ENCODE data around the gene TPRG1L.

The TPRG1L gene

DNA sequence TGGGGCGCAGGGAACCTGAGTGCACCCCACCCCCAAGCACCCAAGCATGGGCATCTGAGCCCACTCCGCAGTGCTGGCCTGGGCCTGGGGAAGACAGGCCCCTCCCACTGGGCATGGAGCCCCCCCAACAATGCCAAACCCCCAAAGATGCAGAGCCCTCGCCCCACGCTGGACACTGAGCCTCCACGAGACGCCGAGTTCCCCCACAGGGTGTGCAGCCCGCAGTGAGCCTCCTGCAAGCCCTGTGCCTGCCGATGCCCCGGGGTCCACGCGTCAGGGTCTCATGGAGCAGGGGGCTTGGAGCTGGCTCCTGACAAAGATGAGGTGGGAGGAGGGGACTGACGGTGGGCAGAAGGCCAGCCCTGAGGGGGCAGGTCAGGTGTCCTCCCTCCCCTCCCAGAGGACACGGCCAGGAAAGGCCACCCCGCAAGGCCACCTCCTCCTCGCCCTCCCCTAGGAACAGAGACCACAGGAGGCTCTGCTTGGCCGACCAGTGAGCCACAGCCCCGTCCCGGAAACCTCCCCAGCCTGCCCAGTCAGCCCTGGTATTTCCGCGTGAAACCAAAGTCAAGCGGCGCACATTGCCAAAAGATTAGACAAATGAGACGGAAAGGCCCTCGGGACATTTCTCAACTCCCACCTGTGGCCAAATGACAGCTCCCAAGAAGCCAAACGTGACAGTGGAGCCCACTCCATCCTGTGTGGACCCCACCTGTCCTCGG lies 46.9 kb upstream of the TPRG1L start:
- H3K36me3 ChIP-seq (replicated peaks; ENCODE audit: insufficient read depth, low read length) = no peaks in the 10 kb centered on the region
- H4K20me1 ChIP-seq (ENCODE audit: insufficient read depth, low read length) = no peaks in the 10 kb centered on the region
- peak; percentile 24 for DNase-seq
- no peak overlapping the region for H2AFZ ChIP-seq (ENCODE audit: low read length)
- H3K4me2 ChIP-seq (ENCODE audit: low read depth, low read length) = 0 out of 2 replicates have a peak overlapping the region, but pooled peaks have one; percentile 18
- H3K9ac ChIP-seq (ENCODE audit: low read length) = no peak overlapping the region
- H3K79me2 ChIP-seq (ENCODE audit: low read length) = no peaks in the 10 kb centered on the region
- no peaks in the 10 kb centered on the region for H3K4me1 ChIP-seq (ENCODE audit: low read length)
- no peaks in the 10 kb centered on the region for H3K9me2 ChIP-seq (replicated peaks; ENCODE audit: insufficient read depth, low read length)
- no peaks in the 10 kb centered on the region for H3F3A ChIP-seq (ENCODE audit: insufficient read depth, low read length)
- no peak overlapping the region for H3K27ac ChIP-seq (ENCODE audit: low read length)
- H3K9me3 ChIP-seq (replicated peaks; ENCODE audit: insufficient read depth, low read length) = no peaks in the 10 kb centered on the region
- TF ChIP-seq EZH2 (optimal IDR thresholded peaks at IDR 0.05; ENCODE audit: low read depth, low read length) (no peak), EZH2phosphoT487 (IDR thresholded peaks at IDR 0.05; ENCODE audit: low read length) (no peak)
- TF ChIP-seq, protein P1, sequence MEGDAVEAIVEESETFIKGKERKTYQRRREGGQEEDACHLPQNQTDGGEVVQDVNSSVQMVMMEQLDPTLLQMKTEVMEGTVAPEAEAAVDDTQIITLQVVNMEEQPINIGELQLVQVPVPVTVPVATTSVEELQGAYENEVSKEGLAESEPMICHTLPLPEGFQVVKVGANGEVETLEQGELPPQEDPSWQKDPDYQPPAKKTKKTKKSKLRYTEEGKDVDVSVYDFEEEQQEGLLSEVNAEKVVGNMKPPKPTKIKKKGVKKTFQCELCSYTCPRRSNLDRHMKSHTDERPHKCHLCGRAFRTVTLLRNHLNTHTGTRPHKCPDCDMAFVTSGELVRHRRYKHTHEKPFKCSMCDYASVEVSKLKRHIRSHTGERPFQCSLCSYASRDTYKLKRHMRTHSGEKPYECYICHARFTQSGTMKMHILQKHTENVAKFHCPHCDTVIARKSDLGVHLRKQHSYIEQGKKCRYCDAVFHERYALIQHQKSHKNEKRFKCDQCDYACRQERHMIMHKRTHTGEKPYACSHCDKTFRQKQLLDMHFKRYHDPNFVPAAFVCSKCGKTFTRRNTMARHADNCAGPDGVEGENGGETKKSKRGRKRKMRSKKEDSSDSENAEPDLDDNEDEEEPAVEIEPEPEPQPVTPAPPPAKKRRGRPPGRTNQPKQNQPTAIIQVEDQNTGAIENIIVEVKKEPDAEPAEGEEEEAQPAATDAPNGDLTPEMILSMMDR (IDR thresholded peaks at IDR 0.05; ENCODE audit: low read length) = no peak
- H3K27me3 ChIP-seq (replicated peaks; ENCODE audit: insufficient read depth, low read length) = peaks cover 76% of the 10 kb centered on the region
- H3K4me3 ChIP-seq (ENCODE audit: low read length) = no peak overlapping the region

DNA sequence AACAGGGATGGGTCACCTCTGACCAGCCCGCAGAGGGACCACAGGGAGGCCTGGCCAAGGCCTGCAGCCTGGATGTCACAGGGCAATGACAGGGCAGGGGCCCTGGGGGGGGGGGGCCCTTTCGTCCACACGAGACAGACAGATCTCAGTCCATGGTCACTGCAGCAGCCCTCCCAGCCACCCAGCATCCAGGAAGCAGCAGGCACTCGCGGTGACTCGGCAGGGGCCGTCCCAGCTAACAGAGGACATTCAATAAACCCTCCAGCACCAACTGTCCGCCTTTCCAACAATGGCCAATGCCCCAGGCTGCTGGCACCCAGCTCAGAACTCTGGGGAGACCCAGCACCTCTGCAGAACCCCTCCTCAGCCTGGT lies 46.4 kb upstream of the TPRG1L start:
- Histone ChIP-seq H3K27me3 (replicated peaks; ENCODE audit: insufficient read depth, low read length) (peaks cover 76% of the 10 kb centered on the region), H2AFZ (ENCODE audit: low read length) (no peak overlapping the region), H3K27ac (ENCODE audit: low read length) (no peak overlapping the region), H3K9me3 (replicated peaks; ENCODE audit: insufficient read depth, low read length) (no peaks in the 10 kb centered on the region), H3K4me3 (ENCODE audit: low read length) (no peak overlapping the region), H3K9ac (ENCODE audit: low read length) (no peak overlapping the region), H3K4me1 (ENCODE audit: low read length) (no peaks in the 10 kb centered on the region), H3K4me2 (ENCODE audit: low read depth, low read length) (0 out of 2 replicates have a peak overlapping the region, but pooled peaks have one; percentile 18), H3K36me3 (replicated peaks; ENCODE audit: insufficient read depth, low read length) (no peaks in the 10 kb centered on the region), H4K20me1 (ENCODE audit: insufficient read depth, low read length) (no peaks in the 10 kb centered on the region), H3K79me2 (ENCODE audit: low read length) (no peaks in the 10 kb centered on the region), H3F3A (ENCODE audit: insufficient read depth, low read length) (no peaks in the 10 kb centered on the region), H3K9me2 (replicated peaks; ENCODE audit: insufficient read depth, low read length) (no peaks in the 10 kb centered on the region)
- TF ChIP-seq EZH2 (optimal IDR thresholded peaks at IDR 0.05; ENCODE audit: low read depth, low read length) = no peak
- TF ChIP-seq, protein P1 (IDR thresholded peaks at IDR 0.05; ENCODE audit: low read length) = no peak
- no peak for TF ChIP-seq EZH2phosphoT487 (IDR thresholded peaks at IDR 0.05; ENCODE audit: low read length)
- DNase-seq = no peak

GRCh38 chr1:3578906-3579305 lies 45.9 kb upstream of the TPRG1L start:
- H3K79me2 ChIP-seq (ENCODE audit: low read length) = no peaks in the 10 kb centered on the region
- H3K9me3 ChIP-seq (replicated peaks; ENCODE audit: insufficient read depth, low read length) = no peaks in the 10 kb centered on the region
- no peak overlapping the region for H3K27ac ChIP-seq (ENCODE audit: low read length)
- no peaks in the 10 kb centered on the region for H3F3A ChIP-seq (ENCODE audit: insufficient read depth, low read length)
- H3K36me3 ChIP-seq (replicated peaks; ENCODE audit: insufficient read depth, low read length) = no peaks in the 10 kb centered on the region
- H3K27me3 ChIP-seq (replicated peaks; ENCODE audit: insufficient read depth, low read length) = peaks cover 71% of the 10 kb centered on the region
- no peak overlapping the region for H2AFZ ChIP-seq (ENCODE audit: low read length)
- no peak overlapping the region for H3K4me2 ChIP-seq (ENCODE audit: low read depth, low read length)
- DNase-seq = no peak
- H3K4me3 ChIP-seq (ENCODE audit: low read length) = no peak overlapping the region
- no peaks in the 10 kb centered on the region for H3K4me1 ChIP-seq (ENCODE audit: low read length)
- no peaks in the 10 kb centered on the region for H4K20me1 ChIP-seq (ENCODE audit: insufficient read depth, low read length)
- TF ChIP-seq, protein P1 (IDR thresholded peaks at IDR 0.05; ENCODE audit: low read length) = no peak
- no peak for TF ChIP-seq EZH2 (optimal IDR thresholded peaks at IDR 0.05; ENCODE audit: low read depth, low read length)
- TF ChIP-seq EZH2phosphoT487 (IDR thresholded peaks at IDR 0.05; ENCODE audit: low read length) = no peak
- no peaks in the 10 kb centered on the region for H3K9me2 ChIP-seq (replicated peaks; ENCODE audit: insufficient read depth, low read length)
- no peak overlapping the region for H3K9ac ChIP-seq (ENCODE audit: low read length)

Data from MM.1S (cell line).